SK-N-MC (cell line): ENCODE data around the gene ZNF74.

Experiments used
- EZH2 ChIP-seq: fragments of 200-600 bp; sonication (generic); IDR thresholded peaks from one replicate; pipeline ENCODE4 v1.6.1; 2017; ENCODE audit warnings: antibody characterized with exemption
- POLR2AphosphoS5 ChIP-seq: IDR thresholded peaks from 2 replicates; pipeline ENCODE4 v1.6.1; 2012; ENCODE audit warnings: mild to moderate bottlenecking, low read depth, low read length, borderline replicate concordance

DNA sequence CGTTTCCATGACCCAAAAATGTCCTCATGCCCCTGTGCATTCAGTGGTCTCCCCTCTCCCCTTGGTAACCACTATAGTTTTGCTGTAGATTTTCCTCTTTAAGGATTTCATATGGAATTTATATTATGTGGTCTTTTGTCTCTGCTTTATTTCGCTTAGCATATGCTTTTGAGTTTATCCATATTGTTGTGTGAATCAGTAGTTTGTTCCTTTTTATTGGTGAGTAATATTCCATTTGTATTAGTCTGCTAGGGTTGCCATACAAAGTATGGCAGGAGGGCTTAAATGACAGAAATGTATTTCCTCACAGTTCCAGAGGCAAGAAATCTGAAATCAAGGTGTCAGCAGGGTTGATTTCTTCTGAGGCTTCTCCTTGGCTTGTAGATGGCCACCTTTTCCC lies 3.5 kb downstream of the ZNF74 start:
- no peak for TF ChIP-seq EZH2
- no peak for TF ChIP-seq POLR2AphosphoS5
